Suppressor macrophage treated with lipopolysaccharide for 4 hours (primary cell): ENCODE data around the gene RANBP17.

Experiments
- DNase-seq: peaks from one replicate; pipeline ENCODE4 v3.0.0-alpha.2; 2020

Gene RANBP17

DNA sequence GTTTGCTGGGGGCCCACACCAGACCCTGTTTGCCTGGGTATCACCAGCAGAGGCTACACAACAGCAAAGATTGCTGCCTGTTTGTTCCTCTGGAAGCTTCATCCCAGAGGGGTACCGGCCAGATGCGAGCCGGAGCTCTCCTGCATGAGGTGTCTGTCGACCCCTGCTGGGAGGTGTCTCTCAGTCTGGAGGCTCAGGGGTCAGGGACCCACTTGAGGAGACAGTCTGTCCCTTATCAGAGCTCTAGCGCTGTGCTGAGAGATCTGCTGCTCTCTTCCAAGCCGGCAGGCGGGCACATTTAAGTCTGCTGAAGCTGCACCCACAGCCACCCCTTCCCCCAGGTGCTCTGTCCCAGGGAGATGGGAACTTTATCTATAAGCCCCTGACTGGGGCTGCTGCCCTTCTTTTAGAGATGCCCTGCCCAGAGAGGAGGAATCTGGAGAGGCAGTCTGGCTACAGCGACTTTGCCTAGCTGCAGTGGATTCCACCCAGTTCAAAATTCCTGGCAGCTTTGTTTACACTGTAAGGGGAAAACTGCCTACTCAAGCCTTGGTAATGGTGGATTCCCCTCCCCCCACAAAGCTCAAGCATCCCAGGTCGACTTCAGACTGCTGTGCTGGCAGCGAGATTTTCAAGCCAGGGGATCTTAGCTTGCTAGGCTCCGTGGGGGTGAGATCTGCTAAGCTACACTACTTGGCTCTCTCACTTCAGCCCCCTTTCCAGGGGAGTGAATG is 241.2 kb downstream of the RANBP17 start:
- no peak for DNase-seq

DNA sequence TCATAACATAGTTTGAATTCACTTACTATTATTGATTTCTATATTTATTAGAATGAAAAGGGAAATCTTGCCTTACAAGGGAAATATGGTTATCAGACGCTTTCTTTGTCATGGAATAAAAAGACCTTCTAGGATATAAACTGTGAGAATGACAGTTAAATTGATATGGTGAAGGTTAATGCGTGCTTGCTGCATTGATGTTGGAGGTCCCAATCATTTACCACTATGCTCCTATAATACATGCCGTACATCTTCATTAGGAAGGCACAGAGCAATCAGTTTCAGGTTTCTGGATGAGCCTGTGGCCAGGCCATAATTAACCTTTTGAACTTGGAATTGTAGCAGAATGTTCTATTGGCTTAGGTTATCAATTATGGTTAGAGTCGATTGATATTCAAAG is 245.9 kb downstream of the RANBP17 start:
- no peak for DNase-seq

DNA sequence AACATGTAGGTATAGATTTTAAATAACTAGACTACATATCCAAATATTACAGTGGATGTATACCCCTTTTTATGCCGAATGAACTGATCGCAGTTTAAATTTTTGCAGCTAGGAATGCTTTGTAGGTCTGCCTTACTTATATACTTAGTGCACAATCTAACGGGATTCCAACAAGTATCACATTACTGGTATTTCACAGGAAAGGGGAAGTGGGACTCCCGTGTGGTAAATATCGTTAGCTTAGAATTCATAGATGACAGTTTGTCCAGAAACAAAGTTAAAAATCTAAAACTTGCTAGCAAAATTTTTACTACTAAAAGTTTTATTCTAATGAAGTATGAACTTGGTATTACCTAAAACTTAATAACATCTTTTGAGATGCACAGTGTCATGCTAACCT is 253.7 kb downstream of the RANBP17 start:
- DNase-seq: no peak

GRCh38 chr5:171116719-171117118 is 254.9 kb downstream of the RANBP17 start:
- DNase-seq: no peak

- no peak for DNase-seq
Observed at GRCh38 chr5:171120986-171121622, 259.3 kb downstream of the RANBP17 start.

- DNase-seq: no peak
Observed at GRCh38 chr5:171121638-171122037, 259.8 kb downstream of the RANBP17 start.

- peak; percentile 25 for DNase-seq
Observed at GRCh38 chr5:171122372-171122771, 260.6 kb downstream of the RANBP17 start.

DNA sequence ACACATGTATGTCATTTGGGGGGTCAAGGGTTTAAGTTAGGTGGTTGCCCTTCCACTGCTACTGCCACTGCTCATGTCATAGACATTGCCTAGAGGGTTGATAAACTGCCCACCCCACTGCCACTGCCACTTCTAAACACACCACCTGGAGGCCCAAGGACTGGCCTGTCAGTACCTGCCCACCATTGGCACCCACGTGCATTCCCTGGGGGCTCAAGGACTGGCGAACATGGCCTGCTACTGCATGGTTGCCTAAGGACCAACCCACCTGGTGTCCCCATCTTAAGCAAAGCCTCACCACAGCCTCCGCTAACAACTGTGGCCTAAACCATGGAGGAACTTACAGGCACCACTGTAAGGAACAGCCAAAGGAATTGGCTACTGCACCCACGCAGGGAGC is 261.6 kb downstream of the RANBP17 start:
- DNase-seq: no peak

- DNase-seq: no peak
Observed at GRCh38 chr5:171127314-171127713, 265.5 kb downstream of the RANBP17 start.

DNA sequence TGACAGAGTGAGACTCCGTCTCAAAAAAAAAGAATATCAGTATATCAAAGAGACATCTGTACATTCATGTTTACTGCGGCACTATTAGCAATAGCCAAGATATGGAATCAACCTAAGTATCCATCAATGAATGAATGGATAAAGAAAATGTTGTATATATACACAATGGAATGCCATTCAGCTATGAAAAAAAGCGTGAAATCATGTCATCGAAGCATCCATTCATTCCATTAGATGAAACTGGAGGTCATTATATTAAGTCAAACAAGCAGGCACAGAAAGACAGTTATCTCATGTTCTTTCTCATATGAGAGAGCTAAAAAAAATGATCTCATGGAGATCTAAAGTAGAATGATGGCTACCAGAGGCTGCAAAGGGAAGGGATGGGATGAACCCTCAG is 266.3 kb downstream of the RANBP17 start:
- DNase-seq: no peak

DNA sequence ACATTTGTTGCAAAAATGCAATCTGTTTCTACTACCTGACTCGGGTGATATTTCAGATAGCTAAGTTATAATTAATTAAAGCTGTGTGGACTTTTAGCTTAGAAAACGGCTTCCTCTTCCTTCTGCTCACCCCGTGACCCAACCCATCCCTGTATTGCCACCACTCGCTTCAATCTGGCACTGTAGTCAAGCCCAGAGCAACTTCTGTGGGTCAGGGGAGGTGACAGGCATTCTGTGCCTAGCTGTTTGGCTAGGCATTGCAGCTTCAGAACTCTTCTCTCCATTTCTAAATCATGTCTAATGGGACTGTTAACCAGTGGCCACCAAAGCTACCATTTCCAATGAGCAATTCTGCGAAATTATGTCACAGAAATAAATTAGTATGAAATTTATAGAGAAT is 267.5 kb downstream of the RANBP17 start:
- no peak for DNase-seq

DNA sequence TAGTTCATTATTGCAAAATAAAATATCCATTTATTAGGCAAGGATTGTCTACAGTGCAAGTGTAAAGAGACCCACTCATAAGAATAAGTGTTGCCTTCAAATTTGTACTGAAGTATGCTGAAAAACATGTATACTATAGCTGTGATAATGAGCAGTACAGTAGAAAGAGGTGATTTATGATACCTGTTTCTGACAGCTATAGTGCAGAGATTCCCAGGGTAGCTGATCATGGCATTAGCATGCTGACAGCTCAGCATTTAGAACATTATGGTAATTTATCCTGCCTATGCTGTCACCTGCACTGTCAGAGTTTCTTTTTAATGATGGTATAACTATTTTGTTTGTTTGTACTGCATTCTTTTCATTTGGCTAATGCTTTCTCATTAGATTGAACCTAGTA is 269.7 kb downstream of the RANBP17 start:
- no peak for DNase-seq

DNA sequence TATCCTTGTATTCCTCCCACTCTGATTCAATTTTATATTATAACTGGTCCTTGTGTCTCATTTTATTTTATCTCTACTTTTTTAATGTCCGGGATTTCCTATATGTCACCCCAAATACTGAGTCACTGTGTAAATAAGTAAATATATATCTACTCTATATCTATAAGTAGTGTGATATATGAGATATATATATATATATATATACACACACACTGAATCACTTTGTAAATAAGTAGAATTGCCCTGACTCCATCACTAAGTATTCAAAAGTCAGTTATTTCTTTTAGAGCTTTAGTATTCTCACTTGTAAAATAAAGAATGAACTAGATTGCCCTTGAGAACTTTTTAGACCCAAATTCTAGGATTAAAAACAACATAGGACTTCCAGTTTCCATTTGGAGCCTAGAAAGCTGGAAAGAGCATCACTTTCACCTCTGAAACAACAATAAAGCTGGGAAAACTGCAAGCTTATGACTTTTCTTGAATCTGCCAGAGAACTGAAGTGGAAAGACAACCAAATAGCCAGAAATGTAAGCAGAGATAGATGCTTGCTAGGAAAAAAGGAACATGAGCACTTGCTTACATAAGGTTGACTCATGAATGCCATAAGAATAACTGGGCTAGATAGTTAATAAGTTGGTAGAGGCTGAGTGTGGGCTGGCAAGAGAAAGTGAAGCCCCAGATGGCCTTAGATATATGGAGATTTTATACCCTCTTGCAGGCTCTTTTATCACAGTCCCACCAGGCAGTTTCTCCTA is 276.1 kb downstream of the RANBP17 start:
- DNase-seq: no peak

GRCh38 chr5:171139227-171139626 is 277.4 kb downstream of the RANBP17 start:
- no peak for DNase-seq

GRCh38 chr5:171142617-171143016 is 280.8 kb downstream of the RANBP17 start:
- no peak for DNase-seq

DNA sequence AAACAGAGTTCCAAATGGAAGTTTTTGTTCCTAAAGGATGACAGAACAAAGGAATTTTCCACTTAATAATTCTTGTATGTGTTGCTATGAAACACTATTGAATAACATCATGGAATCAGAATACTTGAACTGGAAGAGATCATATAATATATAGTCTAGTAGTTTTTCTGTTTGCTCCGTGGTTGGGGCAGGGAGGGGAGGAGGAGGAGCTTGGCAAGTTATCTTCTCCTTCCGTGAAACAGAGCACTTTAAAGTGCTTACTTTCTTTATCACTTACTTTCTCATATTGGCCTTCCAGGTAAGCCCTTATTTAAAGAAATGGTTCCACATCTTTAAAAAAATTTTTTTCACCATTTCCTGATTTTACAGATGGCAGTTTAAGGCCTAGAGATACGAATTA is 281.4 kb downstream of the RANBP17 start:
- DNase-seq: no peak

- no peak for DNase-seq
Observed at GRCh38 chr5:171143926-171144325, 282.1 kb downstream of the RANBP17 start.

DNA sequence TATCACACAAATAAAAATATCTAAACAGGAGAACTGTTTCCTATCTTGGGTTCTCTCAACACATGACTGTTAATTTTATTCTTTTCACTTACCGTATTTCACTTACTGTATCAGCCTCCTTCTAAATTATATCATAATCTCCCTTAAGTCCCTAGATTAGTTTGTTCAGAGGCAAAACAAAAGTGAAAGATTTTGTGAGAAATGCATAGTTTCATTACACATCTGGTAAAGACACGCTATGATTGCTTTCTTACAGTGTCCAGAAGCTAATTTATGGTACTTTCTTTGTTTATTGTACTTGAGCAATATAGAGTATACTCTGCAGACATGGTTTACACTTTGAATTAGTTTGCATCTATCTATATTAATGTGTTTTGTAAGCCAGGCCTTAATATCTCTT is 287.5 kb downstream of the RANBP17 start:
- no peak for DNase-seq

GRCh38 chr5:171149772-171150171 is 288.0 kb downstream of the RANBP17 start:
- no peak for DNase-seq

DNA sequence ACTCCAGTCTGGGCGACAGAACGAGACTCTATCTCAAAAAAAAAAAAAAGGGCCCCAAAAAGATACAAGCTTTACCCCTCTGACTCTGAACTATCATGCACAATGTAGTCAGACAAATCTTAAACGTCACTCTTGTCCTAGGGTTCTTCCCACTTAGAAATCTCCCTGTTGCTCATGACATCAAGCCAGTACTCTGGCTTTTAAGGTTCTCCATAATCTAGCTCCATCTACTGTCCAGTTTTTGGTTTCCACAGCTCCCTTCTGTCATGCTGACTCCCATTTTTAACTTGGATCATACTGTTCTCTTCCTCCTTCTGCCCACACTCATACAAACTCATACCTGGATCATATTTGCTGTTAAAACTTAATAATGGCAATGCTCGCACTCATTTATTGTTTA is 290.6 kb downstream of the RANBP17 start:
- DNase-seq: peak; percentile 24

GRCh38 chr5:171155621-171156020 is 293.8 kb downstream of the RANBP17 start:
- DNase-seq: no peak

DNA sequence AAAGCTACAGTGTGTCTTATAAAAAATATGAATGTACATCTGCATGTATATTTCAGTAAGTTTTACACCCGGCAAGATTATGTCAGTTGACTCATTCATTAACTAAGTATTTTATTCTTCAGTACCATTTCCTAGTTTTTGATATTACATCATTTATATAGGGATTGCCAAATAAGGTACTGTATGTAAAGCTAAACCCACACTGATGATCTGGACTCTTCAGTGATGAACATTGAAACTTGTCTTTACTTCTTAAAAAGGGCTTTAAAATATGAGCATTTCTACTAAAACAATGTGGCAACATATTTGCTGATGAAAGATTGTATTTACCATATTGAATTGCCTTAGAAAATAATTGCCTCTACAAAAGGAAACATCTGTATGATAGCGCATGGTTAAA is 295.5 kb downstream of the RANBP17 start:
- peak; percentile 47 for DNase-seq

DNA sequence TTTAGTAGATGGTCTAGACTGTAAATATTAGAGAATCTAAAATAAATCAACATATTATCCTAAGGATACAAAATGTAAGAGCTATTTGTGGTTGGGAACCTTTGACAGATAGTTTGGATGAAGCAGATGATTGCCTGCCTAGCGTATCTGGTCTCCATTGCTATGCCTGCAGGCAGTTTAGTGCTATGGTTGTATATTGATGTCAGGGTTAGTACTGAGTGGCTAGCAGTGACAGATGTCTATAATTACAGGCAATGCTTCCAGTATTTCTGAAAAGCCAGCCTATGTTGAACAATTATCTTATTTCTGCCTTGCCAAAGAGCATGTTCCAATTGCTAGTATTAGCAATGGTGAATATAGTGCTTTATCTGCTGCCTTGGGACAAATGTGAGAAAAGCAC is 296.0 kb downstream of the RANBP17 start:
- DNase-seq: no peak

DNA sequence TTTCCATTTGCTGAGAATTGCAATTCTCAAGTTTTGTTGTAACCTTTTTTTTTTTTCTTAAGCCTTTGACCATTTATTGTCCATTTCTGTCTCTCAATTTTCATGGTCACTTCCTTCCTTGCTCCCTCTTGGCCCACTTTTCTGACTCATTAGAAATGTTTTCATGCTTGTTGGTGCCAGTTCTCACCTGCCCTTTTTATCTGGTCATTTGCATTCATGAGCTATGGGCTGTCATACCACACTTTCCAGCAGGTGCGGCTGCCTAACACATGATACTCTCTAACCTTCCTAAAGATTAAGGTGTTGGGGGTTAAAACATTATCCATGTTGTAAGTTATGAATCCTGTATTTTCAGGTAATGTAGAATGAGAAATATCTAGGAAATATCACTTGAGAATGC is 296.8 kb downstream of the RANBP17 start:
- no peak for DNase-seq
